COLO668 (cell line): ENCODE measurements around the gene AMMECR1L.
"Not testable (repeated sequence)": the region's sequence is repeated elsewhere in the genome, so short reads cannot be mapped to it uniquely, and the experiment has no call there.

ENCODE experiments used
- DNase-seq: peaks from one replicate; lab custom pipeline; 2025; ENCODE audit not compliant: unreplicated experiment; lab: John Stamatoyannopoulos, UW

The AMMECR1L gene

GRCh38 chr2:127887776-127888130 lies 2.0 kb upstream of the AMMECR1L start:
- DNase-seq, result no peak

- no peak for DNase-seq
Measured at GRCh38 chr2:127887082-127887775, 1.5 kb upstream of the AMMECR1L start.

GRCh38 chr2:127886593-127886935 lies 808 bp upstream of the AMMECR1L start:
- DNase-seq, result not testable (repeated sequence)

- DNase-seq, result peak; percentile 19
Measured at GRCh38 chr2:127884861-127885740, 655 bp downstream of the AMMECR1L start.

GRCh38 chr2:127884436-127884835 lies 1.3 kb downstream of the AMMECR1L start:
- no peak for DNase-seq

GRCh38 chr2:127879899-127880298 lies 5.9 kb downstream of the AMMECR1L start:
- DNase-seq, result no peak

- DNase-seq, result no peak
Measured at GRCh38 chr2:127877626-127878025, 8.1 kb downstream of the AMMECR1L start.

- no peak for DNase-seq
Measured at GRCh38 chr2:127877136-127877535, 8.6 kb downstream of the AMMECR1L start.

GRCh38 chr2:127874378-127875269 lies 11.1 kb downstream of the AMMECR1L start:
- no peak for DNase-seq

- DNase-seq, result no peak
Measured at GRCh38 chr2:127873707-127874303, 12.0 kb downstream of the AMMECR1L start.

- DNase-seq, result no peak
Measured at GRCh38 chr2:127872354-127872753, 13.4 kb downstream of the AMMECR1L start.

GRCh38 chr2:127865926-127866325 lies 19.8 kb downstream of the AMMECR1L start:
- DNase-seq, result no peak

GRCh38 chr2:127864877-127865276 lies 20.9 kb downstream of the AMMECR1L start:
- peak; percentile 22 for DNase-seq

GRCh38 chr2:127862228-127862627 lies 23.5 kb downstream of the AMMECR1L start:
- no peak for DNase-seq

- no peak for DNase-seq
Measured at GRCh38 chr2:127860130-127860529, 25.6 kb downstream of the AMMECR1L start.

- DNase-seq, result peak; percentile 28
Measured at GRCh38 chr2:127859712-127860085, 26.1 kb downstream of the AMMECR1L start.

GRCh38 chr2:127857265-127857808 lies 28.4 kb downstream of the AMMECR1L start:
- peak; percentile 38 for DNase-seq

GRCh38 chr2:127853671-127854070 lies 32.1 kb downstream of the AMMECR1L start:
- DNase-seq, result no peak

GRCh38 chr2:127852388-127852787 lies 33.4 kb downstream of the AMMECR1L start:
- no peak for DNase-seq

GRCh38 chr2:127847931-127848330 lies 37.8 kb downstream of the AMMECR1L start:
- no peak for DNase-seq

GRCh38 chr2:127844973-127845372 lies 40.8 kb downstream of the AMMECR1L start:
- DNase-seq, result no peak
